ENCODE measurements around the gene FKBP14. TPM values are rescaled to one million over a fixed set of nuclear protein-coding genes. Genes with fewer than 3 reads are reported as not detected.
"Not testable (repeated sequence)": the region's sequence is repeated elsewhere in the genome, so short reads cannot be mapped to it uniquely, and the experiment has no call there.

FKBP14 gene
- total RNA-seq, 1 donor from 2014 or later = 11.7 TPM

GRCh38 chr7:30068117-30068516 is 41.6 kb upstream of the FKBP14 start:
- H3K36me3 ChIP-seq = peaks cover 7% of the 10 kb centered on the region
- no peak overlapping the region for H3K4me3 ChIP-seq
- H3K27me3 ChIP-seq (ENCODE audit: low read depth) = no peaks in the 10 kb centered on the region
- no peak for TF ChIP-seq CTCF (IDR thresholded peaks at IDR 0.05)
- H3K9me3 ChIP-seq = no peaks in the 10 kb centered on the region
- H3K4me1 ChIP-seq = no peaks in the 10 kb centered on the region
- intact Hi-C loops (cut with DNase I) = no loop called here
- H3K27ac ChIP-seq = no peak overlapping the region
- no peak for DNase-seq
- peak; percentile 62 to 63 for ATAC-seq

GRCh38 chr7:30066687-30067086 is 40.2 kb upstream of the FKBP14 start:
- Histone ChIP-seq H3K36me3 (peaks cover 7% of the 10 kb centered on the region), H3K4me3 (no peak overlapping the region), H3K4me1 (no peaks in the 10 kb centered on the region), H3K27ac (no peak overlapping the region), H3K27me3 (ENCODE audit: low read depth) (no peaks in the 10 kb centered on the region), H3K9me3 (no peaks in the 10 kb centered on the region)
- intact Hi-C loops (cut with DNase I) = no loop called here
- ATAC-seq = no peak
- no peak for DNase-seq
- TF ChIP-seq CTCF (IDR thresholded peaks at IDR 0.05) = no peak

GRCh38 chr7:30065746-30066145 is 39.2 kb upstream of the FKBP14 start:
- DNase-seq = no peak
- Histone ChIP-seq H3K4me1 (no peaks in the 10 kb centered on the region), H3K36me3 (peaks cover 7% of the 10 kb centered on the region), H3K27me3 (ENCODE audit: low read depth) (no peaks in the 10 kb centered on the region), H3K9me3 (no peaks in the 10 kb centered on the region), H3K4me3 (no peak overlapping the region), H3K27ac (no peak overlapping the region)
- intact Hi-C loops (cut with DNase I) = no loop called here
- no peak for TF ChIP-seq CTCF (IDR thresholded peaks at IDR 0.05)
- no peak for ATAC-seq

GRCh38 chr7:30062587-30062986 is 36.1 kb upstream of the FKBP14 start:
- peak; percentile 57 for TF ChIP-seq CTCF (IDR thresholded peaks at IDR 0.05)
- H3K27ac ChIP-seq = no peak overlapping the region
- no peaks in the 10 kb centered on the region for H3K9me3 ChIP-seq
- H3K36me3 ChIP-seq = peaks cover 7% of the 10 kb centered on the region
- intact Hi-C loops (cut with DNase I) = no loop called here
- no peaks in the 10 kb centered on the region for H3K27me3 ChIP-seq (ENCODE audit: low read depth)
- DNase-seq = no peak
- H3K4me1 ChIP-seq = no peaks in the 10 kb centered on the region
- H3K4me3 ChIP-seq = no peak overlapping the region
- peak; percentile 67 to 82 for ATAC-seq

- H3K9me3 ChIP-seq; H3K27ac ChIP-seq; H3K4me3 ChIP-seq; H3K27me3 ChIP-seq (ENCODE audit: low read depth); DNase-seq; intact Hi-C loops (cut with DNase I); H3K4me1 ChIP-seq; H3K36me3 ChIP-seq: not testable (repeated sequence)
- peak; percentile 53 for TF ChIP-seq CTCF (IDR thresholded peaks at IDR 0.05)
- ATAC-seq = peak; percentile 74 to 88
Observed at GRCh38 chr7:30061786-30062185, 35.3 kb upstream of the FKBP14 start.

GRCh38 chr7:30057741-30058140 is 31.2 kb upstream of the FKBP14 start:
- no peak for TF ChIP-seq CTCF (IDR thresholded peaks at IDR 0.05)
- Histone ChIP-seq H3K4me1 (no peaks in the 10 kb centered on the region), H3K9me3 (no peaks in the 10 kb centered on the region), H3K27ac (no peak overlapping the region), H3K36me3 (peaks cover 15% of the 10 kb centered on the region), H3K27me3 (ENCODE audit: low read depth) (no peaks in the 10 kb centered on the region), H3K4me3 (no peak overlapping the region)
- intact Hi-C loops (cut with DNase I) = no loop called here
- DNase-seq (no peak), ATAC-seq (no peak)

All from lower lobe of right lung (tissue), 2 donors.